Adipocyte (in vitro differentiated cells): ENCODE measurements around the gene HIBCH.

Experiments used
- DNase-seq: peaks from one replicate; pipeline ENCODE4 v3.0.0-alpha.2; 2015; ENCODE audit warnings: low read depth
- H3K27me3 ChIP-seq: replicated peaks from 2 replicates; pipeline ENCODE4 v1.7.0; 2013; ENCODE audit warnings: mild to moderate bottlenecking, low read length, moderate library complexity; ENCODE audit not compliant: control insufficient read depth, insufficient read depth
- H3K36me3 ChIP-seq: 2 replicates; pipeline ENCODE4 v1.7.0; 2013; ENCODE audit warnings: low read length, mild to moderate bottlenecking, moderate library complexity; ENCODE audit not compliant: control insufficient read depth, insufficient read depth, severe bottlenecking
- H3K4me1 ChIP-seq: 2 replicates; pipeline ENCODE4 v1.7.0; 2013; ENCODE audit warnings: mild to moderate bottlenecking, low read length, moderate library complexity; ENCODE audit not compliant: control insufficient read depth, insufficient read depth
- H3K4me3 ChIP-seq: 2 replicates; pipeline ENCODE4 v1.7.0; 2013; ENCODE audit warnings: mild to moderate bottlenecking, low read length, moderate library complexity
- H3K9ac ChIP-seq: 2 replicates; pipeline ENCODE4 v1.7.0; 2013; ENCODE audit warnings: mild to moderate bottlenecking, low read length, moderate library complexity
- H3K9me3 ChIP-seq: 2 replicates; pipeline ENCODE4 v1.7.0; 2013; ENCODE audit warnings: mild to moderate bottlenecking, low read length, moderate library complexity; ENCODE audit not compliant: control insufficient read depth

The HIBCH gene

DNA sequence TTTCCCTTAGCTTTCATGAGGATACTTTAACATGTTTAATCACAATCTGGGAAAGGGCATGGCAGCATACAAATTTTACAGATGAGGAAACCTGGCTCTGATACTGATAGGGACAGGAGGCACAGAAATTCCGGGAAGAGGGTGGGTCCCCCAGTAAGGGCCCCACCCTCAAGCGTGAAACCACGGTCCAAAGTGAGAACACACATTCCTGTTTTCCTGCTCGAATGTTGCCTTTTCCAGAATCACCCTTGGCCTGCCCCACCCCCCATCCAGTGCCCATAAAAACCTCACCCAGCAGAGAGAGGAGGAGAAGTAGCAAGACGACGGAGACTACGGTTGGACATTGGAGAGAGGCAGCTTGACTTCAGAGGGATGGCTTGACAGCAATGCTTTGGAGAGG, 98.2 kb downstream of the HIBCH start:
- Histone ChIP-seq H3K9me3 (no peaks in the 10 kb centered on the region), H3K36me3 (peaks cover 17% of the 10 kb centered on the region), H3K27me3 (no peaks in the 10 kb centered on the region), H3K4me1 (peaks cover 1% of the 10 kb centered on the region), H3K4me3 (no peak overlapping the region), H3K9ac (no peak overlapping the region)
- no peak for DNase-seq

DNA sequence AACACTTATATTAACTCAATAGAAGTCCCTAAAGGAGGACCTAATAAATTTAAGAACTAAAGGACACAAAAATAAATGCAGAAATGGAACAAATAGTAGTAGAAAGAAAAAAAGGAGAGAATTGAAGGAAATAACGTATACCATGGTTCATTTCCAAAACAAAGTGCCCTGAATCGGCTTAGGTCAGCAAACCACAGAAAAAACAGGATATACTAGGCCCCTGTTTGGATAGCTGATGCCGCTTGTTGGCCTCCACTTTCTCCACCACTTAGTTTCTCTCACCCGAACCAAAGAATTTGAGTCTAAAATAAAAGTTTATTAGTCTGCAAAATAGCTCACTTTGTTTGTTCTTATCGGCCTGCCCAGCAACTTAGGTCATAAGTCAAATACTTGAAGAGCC, 100.4 kb downstream of the HIBCH start:
- peaks cover 17% of the 10 kb centered on the region for H3K36me3 ChIP-seq
- H3K27me3 ChIP-seq, result no peaks in the 10 kb centered on the region
- no peak overlapping the region for H3K4me3 ChIP-seq
- no peaks in the 10 kb centered on the region for H3K9me3 ChIP-seq
- no peak for DNase-seq
- H3K9ac ChIP-seq, result no peak overlapping the region
- H3K4me1 ChIP-seq, result peaks cover 24% of the 10 kb centered on the region

DNA sequence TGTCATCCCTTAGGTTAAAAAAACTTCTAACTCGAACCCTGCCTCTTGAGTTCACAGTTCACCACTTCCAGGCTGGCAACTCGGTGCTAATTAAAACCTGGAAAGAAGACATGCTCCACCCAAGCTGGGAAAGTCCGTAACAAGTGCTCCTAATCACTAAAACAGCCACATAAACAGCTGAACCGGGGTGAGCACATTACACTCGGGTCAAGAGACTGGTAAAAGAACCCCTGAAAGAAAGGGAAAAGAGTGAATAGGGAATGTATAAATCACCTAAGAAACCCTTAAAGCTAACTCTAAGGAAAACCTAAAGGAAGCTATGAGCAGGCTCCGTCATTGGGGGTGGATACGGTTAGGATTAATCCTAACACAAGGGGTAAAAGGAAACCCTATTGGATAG, 102.0 kb downstream of the HIBCH start:
- H3K27me3 ChIP-seq, result no peaks in the 10 kb centered on the region
- H3K9ac ChIP-seq, result no peak overlapping the region
- peaks cover 10% of the 10 kb centered on the region for H3K36me3 ChIP-seq
- no peaks in the 10 kb centered on the region for H3K9me3 ChIP-seq
- H3K4me1 ChIP-seq, result peaks cover 34% of the 10 kb centered on the region
- no peak for DNase-seq
- H3K4me3 ChIP-seq, result no peak overlapping the region

DNA sequence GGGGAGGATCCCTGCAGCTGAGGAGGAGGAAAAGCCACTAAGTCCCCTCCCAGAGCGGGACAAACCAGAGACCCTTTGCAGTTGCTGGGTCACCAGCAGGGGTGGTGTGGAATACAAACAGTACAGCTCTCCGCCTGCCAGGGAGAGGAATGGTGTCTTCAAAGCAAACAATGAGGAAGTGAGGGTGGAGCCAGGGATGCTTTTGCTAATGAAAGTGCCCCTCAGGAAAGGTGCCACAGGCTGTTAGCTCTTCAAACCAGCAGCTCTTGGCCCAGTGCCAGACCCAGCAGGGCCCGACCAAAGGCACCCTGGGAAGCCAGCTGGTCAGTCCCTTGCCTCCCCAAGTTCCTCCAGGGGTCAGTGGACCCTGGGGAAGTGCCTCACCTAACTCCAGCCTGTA, 102.8 kb downstream of the HIBCH start:
- Histone ChIP-seq H3K4me3 (no peak overlapping the region), H3K36me3 (peaks cover 10% of the 10 kb centered on the region), H3K4me1 (peaks cover 34% of the 10 kb centered on the region), H3K9ac (no peak overlapping the region), H3K27me3 (no peaks in the 10 kb centered on the region), H3K9me3 (no peaks in the 10 kb centered on the region)
- no peak for DNase-seq

DNA sequence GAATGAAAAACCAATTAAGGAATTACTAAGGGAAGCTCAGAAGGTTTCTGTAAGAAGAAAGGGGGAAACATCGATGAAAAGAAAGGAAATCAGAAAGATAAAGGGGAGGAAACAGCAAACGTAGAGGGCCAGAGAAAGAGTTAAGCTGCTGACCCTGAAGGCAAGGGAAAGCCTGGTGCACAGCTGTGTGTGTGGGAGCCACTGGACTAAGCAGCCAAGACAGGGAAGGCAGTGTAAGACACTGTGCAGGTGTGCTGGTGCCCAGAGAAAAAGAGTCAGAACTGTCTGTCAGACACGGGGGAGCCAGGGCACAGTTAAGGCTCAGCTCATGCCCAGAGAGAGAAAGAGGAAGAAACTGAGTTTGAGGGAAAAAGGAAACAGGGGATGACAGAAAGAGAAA, 104.0 kb downstream of the HIBCH start:
- Histone ChIP-seq H3K4me3 (no peak overlapping the region), H3K9me3 (no peaks in the 10 kb centered on the region), H3K9ac (peak overlapping the region; percentile 58), H3K36me3 (peaks cover 10% of the 10 kb centered on the region), H3K4me1 (peaks cover 34% of the 10 kb centered on the region), H3K27me3 (no peaks in the 10 kb centered on the region)
- no peak for DNase-seq

DNA sequence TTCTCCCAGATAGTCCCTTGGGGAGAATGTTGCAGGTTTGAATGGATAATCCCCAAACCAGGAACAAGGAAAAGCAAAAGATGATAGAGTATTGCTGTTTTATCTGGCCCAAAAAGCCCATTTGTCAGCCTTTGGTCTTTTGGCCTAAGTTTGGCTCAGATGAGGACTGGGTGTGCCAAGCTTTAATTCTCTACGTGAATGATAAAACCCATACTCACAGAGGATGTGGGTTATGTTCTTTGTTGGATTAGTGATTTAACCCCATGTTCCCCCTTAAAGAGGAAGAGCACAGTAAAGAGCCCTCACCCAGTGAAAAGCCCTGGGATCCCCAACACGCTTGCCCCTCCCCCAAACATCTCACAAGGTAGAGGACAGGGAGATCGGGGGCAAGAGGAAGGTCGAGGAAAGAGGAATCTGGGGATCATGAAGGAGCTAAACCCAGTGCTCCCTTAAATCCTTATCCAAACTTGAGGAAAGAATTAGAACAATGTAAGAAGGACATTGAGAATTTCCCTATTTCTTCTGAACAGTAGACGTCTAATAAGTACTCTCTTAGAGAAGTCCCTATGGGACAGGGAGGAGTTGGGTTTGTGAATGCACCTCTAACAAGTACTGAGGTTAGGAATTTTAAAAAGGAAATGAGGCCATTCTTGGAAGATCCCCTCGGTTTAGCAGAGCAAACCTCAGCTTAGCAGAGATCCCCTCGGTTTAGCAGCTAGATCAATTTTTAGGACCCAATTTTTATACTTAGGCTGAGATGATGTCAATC, 105.0 kb downstream of the HIBCH start:
- no peaks in the 10 kb centered on the region for H3K27me3 ChIP-seq
- peak overlapping the region; percentile 31 for H3K4me3 ChIP-seq
- no peak for DNase-seq
- peaks cover 4% of the 10 kb centered on the region for H3K36me3 ChIP-seq
- H3K9me3 ChIP-seq, result no peaks in the 10 kb centered on the region
- H3K4me1 ChIP-seq, result peaks cover 34% of the 10 kb centered on the region
- peak overlapping the region; percentile 58 for H3K9ac ChIP-seq

DNA sequence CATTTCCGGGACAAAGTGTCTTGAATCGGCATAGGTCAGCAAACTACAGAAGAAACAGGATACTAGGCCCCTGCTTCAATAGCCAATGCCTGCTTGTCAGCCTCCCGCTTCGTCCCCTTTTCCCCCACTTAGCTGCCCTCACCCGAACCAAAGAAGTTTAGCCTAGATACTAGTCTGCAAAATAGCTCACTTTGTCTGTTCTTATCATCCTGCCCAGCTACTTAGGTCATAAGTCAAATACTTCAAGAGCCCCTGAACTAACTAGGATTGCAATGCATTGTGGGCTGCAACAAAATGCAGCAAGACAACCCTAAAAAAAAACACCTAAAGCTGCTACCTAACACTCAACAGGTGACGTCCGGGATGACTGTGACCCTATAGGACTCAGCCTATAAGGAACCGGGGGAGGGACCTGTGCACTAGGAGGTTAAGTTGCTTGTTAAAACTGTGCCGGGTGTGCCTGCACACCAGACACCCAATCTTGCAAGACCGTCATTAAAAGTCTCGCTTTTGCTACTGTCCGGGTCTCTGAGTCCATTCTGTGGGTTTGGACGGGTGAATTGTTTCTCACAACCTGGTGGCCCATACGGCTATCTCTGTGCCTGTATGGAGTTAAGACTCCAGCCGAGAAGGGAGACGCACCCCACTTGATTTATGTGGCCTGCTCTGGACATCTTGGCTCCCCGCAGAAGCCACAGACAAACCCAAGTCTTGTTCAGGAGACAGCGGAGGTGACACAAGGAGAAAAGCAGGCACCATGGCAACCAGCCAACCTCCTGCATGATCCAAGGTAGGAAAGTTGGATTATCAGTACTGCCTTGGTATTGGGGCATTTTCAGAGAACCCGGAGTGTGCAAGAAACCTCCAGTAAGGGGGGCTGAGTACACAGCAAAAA, 105.9 kb downstream of the HIBCH start:
- H3K9me3 ChIP-seq, result no peaks in the 10 kb centered on the region
- H3K9ac ChIP-seq, result no peak overlapping the region
- H3K4me1 ChIP-seq, result peaks cover 34% of the 10 kb centered on the region
- no peak for DNase-seq
- H3K27me3 ChIP-seq, result no peaks in the 10 kb centered on the region
- no peaks in the 10 kb centered on the region for H3K36me3 ChIP-seq
- peak overlapping the region; percentile 3 for H3K4me3 ChIP-seq

DNA sequence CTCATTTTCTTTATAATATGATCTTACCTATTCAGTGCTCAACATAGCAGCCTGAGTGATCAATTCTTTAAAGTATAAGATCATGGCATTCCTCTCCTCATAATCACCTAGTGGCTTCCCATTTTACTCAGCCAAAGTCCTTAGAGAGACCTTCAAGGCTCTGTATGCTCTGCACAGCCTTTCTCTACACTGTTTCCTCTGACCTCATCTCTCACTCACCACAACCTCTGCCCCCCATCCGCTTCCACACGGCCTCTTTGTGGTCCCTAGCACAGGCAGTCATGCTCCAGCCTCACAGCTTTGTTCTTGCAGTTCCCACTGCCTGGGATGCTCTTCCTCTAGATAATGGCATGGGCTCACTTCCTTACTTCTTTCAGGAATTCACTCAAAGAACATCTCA, 109.2 kb downstream of the HIBCH start:
- DNase-seq, result no peak
- Histone ChIP-seq H3K36me3 (no peaks in the 10 kb centered on the region), H3K9me3 (no peaks in the 10 kb centered on the region), H3K4me3 (no peak overlapping the region), H3K4me1 (peaks cover 32% of the 10 kb centered on the region), H3K9ac (no peak overlapping the region), H3K27me3 (no peaks in the 10 kb centered on the region)

DNA sequence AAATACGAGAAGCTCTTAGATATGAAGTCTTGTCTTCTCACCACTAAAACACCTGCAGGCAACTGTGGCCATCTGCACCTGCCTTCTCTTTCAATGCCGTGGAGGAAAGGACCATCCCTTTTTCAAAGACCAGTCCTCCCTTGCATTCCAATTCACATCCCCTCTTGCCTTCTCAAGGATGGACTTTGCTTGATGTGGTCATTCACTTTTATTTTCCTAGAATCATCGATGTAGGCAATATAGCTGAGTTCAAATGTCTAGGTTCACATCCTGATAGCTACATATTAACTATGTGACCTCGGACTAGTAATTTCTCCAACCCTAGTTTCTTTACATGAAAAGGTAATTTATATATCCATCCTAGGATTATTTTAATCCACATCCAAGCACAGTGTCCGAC, 110.1 kb downstream of the HIBCH start:
- no peaks in the 10 kb centered on the region for H3K9me3 ChIP-seq
- H3K9ac ChIP-seq, result no peak overlapping the region
- no peaks in the 10 kb centered on the region for H3K27me3 ChIP-seq
- no peak for DNase-seq
- H3K4me3 ChIP-seq, result no peak overlapping the region
- peaks cover 27% of the 10 kb centered on the region for H3K4me1 ChIP-seq
- H3K36me3 ChIP-seq, result no peaks in the 10 kb centered on the region

DNA sequence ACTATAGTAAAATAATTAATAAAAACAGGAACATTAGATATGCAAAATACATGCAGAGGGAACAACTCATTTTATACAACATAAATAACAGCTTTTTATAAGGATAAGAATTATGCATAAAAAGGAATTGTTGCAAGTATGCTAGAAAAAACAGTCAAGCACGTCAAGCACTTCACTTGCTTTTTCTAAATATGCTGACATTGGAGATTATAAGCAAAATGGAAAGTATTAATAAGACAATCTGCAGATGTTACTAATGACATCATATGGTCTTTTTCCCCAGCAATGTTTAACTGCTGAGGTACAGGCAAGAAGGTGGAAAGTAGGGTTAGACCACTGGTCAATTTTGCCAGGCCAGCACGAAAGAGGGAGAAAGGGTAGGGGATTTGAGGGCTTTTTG, 111.7 kb downstream of the HIBCH start:
- Histone ChIP-seq H3K36me3 (peaks cover 14% of the 10 kb centered on the region), H3K27me3 (no peaks in the 10 kb centered on the region), H3K9ac (no peak overlapping the region), H3K4me1 (peaks cover 16% of the 10 kb centered on the region), H3K9me3 (no peaks in the 10 kb centered on the region), H3K4me3 (no peak overlapping the region)
- no peak for DNase-seq

DNA sequence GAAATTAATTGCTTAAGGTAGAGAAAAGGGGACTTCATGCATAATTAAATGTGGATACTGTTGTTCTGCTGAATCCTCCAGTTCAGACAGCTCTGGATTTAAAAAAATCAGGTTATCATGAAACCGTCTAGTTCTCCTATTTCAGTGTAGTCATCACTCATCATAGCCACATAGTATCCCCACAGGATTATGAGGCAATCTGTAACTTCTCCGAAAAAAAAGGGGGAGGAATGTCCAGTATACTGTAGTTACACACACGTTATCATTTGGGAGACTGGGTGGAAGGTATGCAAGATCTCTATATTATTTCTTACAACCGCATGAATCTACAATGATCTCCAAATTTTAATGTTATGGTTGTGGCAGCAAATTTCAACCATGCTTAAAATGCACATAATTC, 114.0 kb downstream of the HIBCH start:
- peak overlapping the region; percentile 12 for H3K4me3 ChIP-seq
- no peaks in the 10 kb centered on the region for H3K27me3 ChIP-seq

More for the DNA sequence above, 114.0 kb downstream of the HIBCH start:
- peak overlapping the region; percentile 36 for H3K9ac ChIP-seq
- peaks cover 16% of the 10 kb centered on the region for H3K4me1 ChIP-seq
- peak; percentile 24 for DNase-seq
- no peaks in the 10 kb centered on the region for H3K9me3 ChIP-seq
- peaks cover 17% of the 10 kb centered on the region for H3K36me3 ChIP-seq
